Natural killer cell treated with Interleukin-12 subunit alpha and Interleukin-12 subunit beta and Interleukin-15 and Interleukin-18, amount 100 ng/mL, for 72 hours (primary cell): Measurements from ENCODE around the gene OR10Z1. TPM values are rescaled to one million over a fixed set of nuclear protein-coding genes. Genes with fewer than 3 reads are reported as not detected.

Experiments
- ATAC-seq, 2 donors: fragments of 150-1000 bp; cut with Tn5 transposase in 1 of 2; sonication (Bioruptor Pico), chemical (Tn5 transposase) in 1 of 2; 2 replicates each; pipeline ENCODE4 v1.10.0; 2021
- DNase-seq: peaks from one replicate; pipeline ENCODE4 v3.0.0; 2022; ENCODE audit warnings: low spot score
- H3K27ac Mint-ChIP-seq, 2 donors: 1 replicate in 1 of 2; 2 replicates in 1 of 2; pipeline ENCODE4 v1.8.0; 2022; ENCODE audit warnings: mixed read lengths in 2 of 2, mild to moderate bottlenecking in 1 of 2, moderate library complexity in 1 of 2
- H3K27me3 Mint-ChIP-seq, 2 donors: 1 replicate in 1 of 2; 2 replicates in 1 of 2; pipeline ENCODE4 v1.8.0; 2022; ENCODE audit warnings: mixed read lengths in 2 of 2
- H3K36me3 Mint-ChIP-seq: one replicate; pipeline ENCODE4 v1.8.0; 2022; ENCODE audit warnings: mixed read lengths
- H3K4me1 Mint-ChIP-seq, 2 donors: 1 replicate in 1 of 2; 2 replicates in 1 of 2; pipeline ENCODE4 v1.8.0; 2022; ENCODE audit warnings: low read depth in 2 of 2, mixed read lengths in 2 of 2, mild to moderate bottlenecking in 1 of 2
- H3K4me3 Mint-ChIP-seq: one replicate; pipeline ENCODE4 v1.8.0; 2022; ENCODE audit warnings: mixed read lengths
- H3K9me3 Mint-ChIP-seq: 2 replicates; pipeline ENCODE4 v1.8.0; 2022; ENCODE audit warnings: mixed read lengths
- total RNA-seq, 2 donors: library from RNA; stranded (reverse); gene quantifications; one replicate each; pipeline ENCODE4 v1.2.3, GENCODE V29; 2022

The OR10Z1 gene, protein sequence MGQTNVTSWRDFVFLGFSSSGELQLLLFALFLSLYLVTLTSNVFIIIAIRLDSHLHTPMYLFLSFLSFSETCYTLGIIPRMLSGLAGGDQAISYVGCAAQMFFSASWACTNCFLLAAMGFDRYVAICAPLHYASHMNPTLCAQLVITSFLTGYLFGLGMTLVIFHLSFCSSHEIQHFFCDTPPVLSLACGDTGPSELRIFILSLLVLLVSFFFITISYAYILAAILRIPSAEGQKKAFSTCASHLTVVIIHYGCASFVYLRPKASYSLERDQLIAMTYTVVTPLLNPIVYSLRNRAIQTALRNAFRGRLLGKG
- total RNA-seq, result not detected

DNA sequence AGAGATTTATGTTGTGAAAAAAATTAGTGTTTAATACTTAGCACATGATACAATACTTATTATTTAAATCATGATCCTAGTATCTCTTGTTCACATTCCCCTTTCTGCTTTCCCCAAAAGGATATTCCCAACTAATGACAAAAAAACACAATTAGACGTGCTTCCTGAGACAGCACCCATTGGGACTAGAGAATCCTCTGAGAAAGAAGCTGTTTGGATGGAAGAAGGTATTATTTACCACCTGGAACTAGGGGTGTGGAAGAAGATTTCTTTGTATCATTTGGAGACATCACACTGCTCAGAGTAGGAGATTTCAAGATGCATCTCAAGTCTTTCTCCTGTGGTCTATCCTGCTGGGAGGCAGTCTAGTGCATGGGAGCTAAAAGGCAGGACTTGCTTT is at the start of gene OR10Z1:
OR10Z1 (plus strand) TSS at position 301 of the 400 bp plus-strand sequence. CDS start 1,171 bp downstream, outside the sequence.
- no peaks in the 10 kb centered on the region for H3K36me3 Mint-ChIP-seq
- H3K4me1 Mint-ChIP-seq, result peaks cover 0 to 5% of the 10 kb centered on the region in 2 donors
- no peak within 1 kb of the TSS for H3K4me3 Mint-ChIP-seq
- DNase-seq (no peak), ATAC-seq (peak in 1 of 2 donors; percentile 32)
- H3K9me3 Mint-ChIP-seq, result no peaks in the 10 kb centered on the region
- H3K27me3 Mint-ChIP-seq, result peaks cover 10 to 12% of the 10 kb centered on the region in 2 donors
- H3K27ac Mint-ChIP-seq, result no peak within 1 kb of the TSS

DNA sequence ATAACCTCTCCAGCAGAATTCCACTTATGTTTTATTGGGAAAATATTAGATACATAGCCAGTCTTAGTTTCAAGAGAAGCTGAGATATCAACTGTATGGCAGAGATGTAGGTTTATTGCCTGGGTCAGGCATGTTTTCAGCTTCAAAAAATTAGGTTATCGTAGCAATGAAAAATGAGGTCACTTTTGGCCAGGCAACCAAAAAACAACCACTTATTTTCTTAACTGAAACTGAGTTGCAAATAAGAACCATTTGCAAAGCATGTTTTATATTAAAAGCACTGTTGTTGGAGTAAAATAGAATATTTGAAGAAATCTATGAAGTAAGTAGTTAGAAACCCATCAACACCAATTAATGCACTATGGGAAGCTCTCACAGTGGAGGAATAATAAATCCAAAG is 45.4 kb upstream of the OR10Z1 start:
- H3K4me1 Mint-ChIP-seq, result no peaks in the 10 kb centered on the region
- no peak overlapping the region for H3K4me3 Mint-ChIP-seq
- H3K27ac Mint-ChIP-seq, result no peak overlapping the region
- H3K27me3 Mint-ChIP-seq, result peaks cover 18 to 40% of the 10 kb centered on the region in 2 donors
- DNase-seq (no peak), ATAC-seq (no peak)
- no peaks in the 10 kb centered on the region for H3K36me3 Mint-ChIP-seq
- H3K9me3 Mint-ChIP-seq, result no peaks in the 10 kb centered on the region

DNA sequence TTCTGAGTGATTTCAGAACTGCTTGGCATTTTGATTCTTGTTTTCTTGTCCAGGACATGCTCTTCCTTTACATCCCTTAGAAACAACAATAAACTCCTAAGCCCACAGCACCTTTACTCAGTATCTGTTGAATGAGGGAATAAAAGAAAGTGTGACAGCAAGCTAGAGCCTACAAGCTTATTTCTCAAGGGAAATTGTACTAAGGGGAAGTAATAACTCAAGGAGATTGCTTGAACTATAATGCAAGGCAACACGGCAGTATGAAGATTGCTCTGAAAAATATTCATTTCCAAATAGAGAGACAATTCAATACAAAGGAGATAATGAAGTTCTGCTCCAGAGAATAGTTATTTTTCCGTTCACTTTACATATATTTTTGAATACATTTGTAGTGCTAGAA is 41.2 kb upstream of the OR10Z1 start:
- H3K27ac Mint-ChIP-seq, result no peak overlapping the region
- H3K27me3 Mint-ChIP-seq, result peaks cover 28 to 54% of the 10 kb centered on the region in 2 donors
- H3K4me1 Mint-ChIP-seq, result no peaks in the 10 kb centered on the region
- ATAC-seq (no peak), DNase-seq (no peak)
- no peak overlapping the region for H3K4me3 Mint-ChIP-seq
- H3K9me3 Mint-ChIP-seq, result no peaks in the 10 kb centered on the region
- H3K36me3 Mint-ChIP-seq, result no peaks in the 10 kb centered on the region

DNA sequence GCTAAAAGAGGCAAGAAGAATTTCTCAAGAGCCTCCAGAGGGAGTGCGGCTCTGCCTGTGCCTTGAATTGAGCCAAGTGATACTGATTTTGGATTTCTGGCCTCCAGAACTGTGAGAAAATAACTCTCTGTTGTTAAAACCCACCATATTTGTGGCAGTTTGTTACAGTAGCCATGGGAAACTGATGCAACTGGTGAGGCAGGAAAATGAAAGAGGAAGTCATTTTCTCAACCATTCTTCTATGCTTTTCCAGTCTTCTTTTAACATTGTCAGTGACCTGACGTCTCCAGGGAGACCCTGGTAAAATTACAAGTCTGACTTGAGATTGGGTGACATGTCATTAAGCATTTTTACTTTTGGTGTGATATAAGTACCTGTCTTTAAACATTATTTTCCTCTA is 40.5 kb upstream of the OR10Z1 start:
- Mint-ChIP-seq H3K27ac (no peak overlapping the region), H3K4me1 (no peaks in the 10 kb centered on the region), H3K4me3 (no peak overlapping the region), H3K9me3 (no peaks in the 10 kb centered on the region), H3K36me3 (no peaks in the 10 kb centered on the region), H3K27me3 (peaks cover 24 to 55% of the 10 kb centered on the region in 2 donors)
- ATAC-seq (no peak), DNase-seq (no peak)

DNA sequence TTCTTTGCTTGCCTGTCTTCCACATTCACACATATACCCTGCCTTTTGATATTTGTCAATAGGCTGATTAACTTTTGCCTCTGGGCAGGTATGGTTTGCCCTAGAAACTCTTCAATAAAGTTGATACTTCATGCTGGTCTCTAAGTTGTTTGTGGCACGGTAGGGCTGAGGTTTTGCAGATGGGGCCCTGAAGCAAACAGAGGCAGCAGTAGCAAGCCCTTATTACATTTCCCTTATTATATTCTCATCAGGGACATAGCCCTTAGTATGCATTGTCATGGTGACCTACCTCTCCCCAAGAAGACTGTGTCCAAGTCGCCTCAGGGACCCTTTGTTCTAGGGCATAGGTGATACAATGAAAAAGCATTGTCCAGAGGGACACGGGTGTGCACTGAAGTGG is 34.6 kb upstream of the OR10Z1 start, which contains the start of gene OR6P1:
OR6P1 (minus strand) TSS at position 101 of the 400 bp plus-strand sequence. CDS start 6,976 bp downstream, outside the sequence.
- Mint-ChIP-seq H3K36me3 (no peaks in the 10 kb centered on the region), H3K4me3 (no peak within 1 kb of the TSS), H3K4me1 (no peaks in the 10 kb centered on the region), H3K27me3 (peaks cover 47 to 56% of the 10 kb centered on the region in 2 donors), H3K9me3 (no peaks in the 10 kb centered on the region), H3K27ac (no peak within 1 kb of the TSS)
- DNase-seq (no peak), ATAC-seq (no peak)

DNA sequence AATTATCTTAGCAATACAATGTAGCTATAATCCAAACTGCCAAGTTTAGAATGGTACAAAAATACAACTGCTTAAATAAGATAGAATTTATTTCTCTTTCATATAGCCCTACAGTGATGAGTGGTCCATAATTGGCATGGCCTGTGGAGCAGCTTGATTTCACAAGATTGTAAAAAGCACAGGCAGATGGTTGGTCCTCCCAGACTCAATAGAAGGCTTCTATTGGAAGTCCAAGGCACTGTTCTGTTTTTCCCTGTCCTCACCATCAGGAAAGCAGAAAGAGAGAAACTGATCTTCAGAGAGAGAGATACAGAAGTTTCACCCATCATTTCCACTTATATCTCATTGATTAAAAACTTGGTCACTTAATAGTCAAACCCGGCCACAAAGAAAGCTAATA is 32.8 kb upstream of the OR10Z1 start:
- H3K9me3 Mint-ChIP-seq, result no peaks in the 10 kb centered on the region
- H3K4me3 Mint-ChIP-seq, result no peak overlapping the region
- no peaks in the 10 kb centered on the region for H3K4me1 Mint-ChIP-seq
- no peak for ATAC-seq
- no peak for DNase-seq
- peaks cover 44 to 47% of the 10 kb centered on the region in 2 donors for H3K27me3 Mint-ChIP-seq
- no peaks in the 10 kb centered on the region for H3K36me3 Mint-ChIP-seq
- no peak overlapping the region for H3K27ac Mint-ChIP-seq

DNA sequence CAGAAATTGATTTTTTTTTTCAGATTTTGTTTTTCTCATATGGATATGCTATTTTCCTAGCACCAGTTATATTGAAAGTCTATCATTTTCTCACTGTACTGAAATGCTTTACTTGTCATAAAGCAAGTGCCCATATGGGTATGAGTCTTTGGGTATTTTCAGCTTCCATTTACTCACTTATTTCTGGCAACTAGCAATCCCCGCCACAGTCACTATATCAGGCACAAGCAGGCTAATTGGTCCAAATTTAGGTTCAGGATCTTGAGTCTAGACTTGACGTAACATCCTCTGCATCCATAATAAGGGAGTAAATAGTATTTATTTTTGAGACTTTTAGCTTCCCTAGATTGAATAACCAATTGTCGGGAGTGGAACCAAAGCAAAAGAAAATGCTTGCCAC is 27.5 kb upstream of the OR10Z1 start:
- no peaks in the 10 kb centered on the region for H3K9me3 Mint-ChIP-seq
- DNase-seq (no peak), ATAC-seq (no peak)
- H3K36me3 Mint-ChIP-seq, result no peaks in the 10 kb centered on the region
- H3K4me1 Mint-ChIP-seq, result no peaks in the 10 kb centered on the region
- H3K4me3 Mint-ChIP-seq, result no peak overlapping the region
- H3K27me3 Mint-ChIP-seq, result peaks cover 21 to 31% of the 10 kb centered on the region in 2 donors
- no peak overlapping the region for H3K27ac Mint-ChIP-seq

DNA sequence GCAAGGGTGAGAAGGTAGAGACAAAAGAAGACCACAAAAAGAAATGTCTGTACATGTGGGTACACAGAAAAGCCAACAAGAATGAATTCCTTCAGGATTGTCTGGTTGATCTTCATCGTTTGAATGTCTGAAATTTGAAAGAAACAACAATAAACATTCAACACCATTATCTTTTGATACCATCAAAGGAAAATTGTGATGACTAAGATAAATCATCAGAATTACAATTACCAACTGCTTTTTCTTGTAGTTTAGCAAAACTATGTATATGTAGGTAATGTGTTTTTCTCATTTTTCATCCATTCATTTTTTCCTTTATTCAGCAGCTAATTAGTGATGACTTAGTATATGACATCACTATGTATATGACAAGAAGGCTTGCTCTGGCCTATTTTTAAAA is 25.3 kb upstream of the OR10Z1 start, which contains the start of gene OR10X1:
OR10X1 (minus strand) TSS at position 167 of the 400 bp plus-strand sequence; CDS start at position 167, 0 bp downstream.
- Mint-ChIP-seq H3K4me1 (no peaks in the 10 kb centered on the region), H3K9me3 (no peaks in the 10 kb centered on the region), H3K27ac (no peak within 1 kb of the TSS), H3K27me3 (peaks cover 19 to 26% of the 10 kb centered on the region in 2 donors), H3K4me3 (no peak within 1 kb of the TSS), H3K36me3 (no peaks in the 10 kb centered on the region)
- no peak for DNase-seq
- no peak for ATAC-seq

DNA sequence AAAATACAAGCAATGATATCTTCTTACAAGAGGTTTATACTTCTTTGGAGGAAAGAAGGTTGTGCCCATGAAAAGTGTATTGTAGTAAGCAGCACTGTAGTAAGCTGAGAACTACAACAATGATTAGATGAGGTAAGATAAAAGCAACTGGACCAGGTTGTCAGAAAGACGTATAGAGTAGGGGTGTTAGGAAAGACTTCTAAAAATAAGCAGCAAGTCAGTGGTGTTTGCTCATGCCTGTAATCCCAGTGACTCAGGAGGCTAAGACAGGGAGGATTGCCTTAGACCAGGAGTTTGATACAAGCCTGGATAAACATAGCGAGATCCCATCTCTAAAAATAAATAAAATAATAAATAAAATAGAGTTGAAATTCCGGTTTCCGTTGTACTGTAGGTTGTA is 21.1 kb upstream of the OR10Z1 start:
- H3K4me3 Mint-ChIP-seq, result no peak overlapping the region
- H3K27me3 Mint-ChIP-seq, result peaks cover 17 to 19% of the 10 kb centered on the region in 2 donors
- no peaks in the 10 kb centered on the region for H3K4me1 Mint-ChIP-seq
- DNase-seq, result no peak
- no peak overlapping the region for H3K27ac Mint-ChIP-seq
- H3K36me3 Mint-ChIP-seq, result peaks cover 4% of the 10 kb centered on the region
- peaks cover 5% of the 10 kb centered on the region for H3K9me3 Mint-ChIP-seq
- ATAC-seq, result no peak

DNA sequence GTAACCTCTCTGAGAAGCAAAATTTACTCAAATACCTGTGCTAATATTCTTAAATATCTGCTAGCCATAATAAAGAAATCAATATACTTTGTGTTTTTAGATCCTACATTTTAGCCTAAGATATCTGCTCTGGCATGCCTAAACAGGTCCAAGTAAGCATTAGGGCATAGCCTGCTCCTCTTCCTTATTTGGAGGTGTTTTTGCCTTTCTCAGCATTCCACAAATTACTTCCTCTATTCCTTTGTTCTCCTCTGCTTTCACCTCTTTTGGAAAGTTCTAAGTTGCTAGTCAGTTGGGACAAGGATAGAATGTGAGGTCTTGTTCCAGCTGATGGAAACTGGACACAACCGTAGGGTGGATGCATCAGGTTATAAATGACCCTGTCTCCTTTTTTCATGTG is 18.1 kb upstream of the OR10Z1 start:
- Mint-ChIP-seq H3K9me3 (peaks cover 7% of the 10 kb centered on the region), H3K4me1 (no peaks in the 10 kb centered on the region), H3K27me3 (peaks cover 14% of the 10 kb centered on the region in 2 donors), H3K36me3 (peaks cover 4% of the 10 kb centered on the region), H3K27ac (no peak overlapping the region), H3K4me3 (no peak overlapping the region)
- DNase-seq, result no peak
- no peak for ATAC-seq

DNA sequence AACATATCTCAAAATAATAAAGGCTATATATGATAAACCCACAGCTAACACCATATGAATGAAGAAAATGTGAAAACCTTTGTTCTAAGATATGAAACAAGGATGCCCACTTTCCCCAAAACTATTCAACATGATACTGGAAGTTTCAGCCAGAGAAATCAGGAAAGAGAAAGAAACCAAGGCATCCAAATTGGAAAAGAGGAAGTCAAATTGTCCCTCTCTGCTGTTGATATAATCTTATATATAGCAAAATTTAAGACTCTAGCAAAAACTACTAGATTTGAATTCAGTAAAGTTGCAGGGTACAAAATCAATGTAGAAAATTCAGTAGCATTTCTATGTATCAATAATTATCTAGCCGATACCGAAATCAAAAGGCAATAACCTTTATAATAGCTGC is 4.3 kb upstream of the OR10Z1 start:
- Mint-ChIP-seq H3K27ac (no peak overlapping the region), H3K4me3 (no peak overlapping the region), H3K36me3 (peaks cover 32% of the 10 kb centered on the region), H3K27me3 (peaks cover 21 to 22% of the 10 kb centered on the region in 2 donors), H3K9me3 (peaks cover 13% of the 10 kb centered on the region), H3K4me1 (peaks cover 0 to 5% of the 10 kb centered on the region in 2 donors)
- ATAC-seq (no peak), DNase-seq (no peak)

DNA sequence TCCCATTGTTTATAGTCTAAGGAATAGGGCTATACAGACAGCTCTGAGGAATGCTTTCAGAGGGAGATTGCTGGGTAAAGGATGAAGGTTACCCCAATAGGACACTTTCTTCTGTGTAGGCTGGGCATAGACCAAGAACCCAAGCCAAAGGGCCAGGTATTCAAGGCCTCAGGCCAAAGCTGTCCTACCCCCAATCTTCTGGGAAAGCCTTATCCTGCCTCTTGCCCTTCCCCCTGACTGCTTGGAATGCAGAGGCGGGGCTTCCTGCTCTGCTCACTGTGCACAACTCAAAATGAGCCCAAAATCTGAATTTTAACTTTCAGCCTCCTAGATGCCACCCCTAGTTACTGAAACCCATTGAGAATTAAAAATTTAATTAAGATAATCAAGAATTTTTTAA is 2.2 kb downstream of the OR10Z1 start:
- H3K4me1 Mint-ChIP-seq, result no peaks in the 10 kb centered on the region
- peaks cover 5 to 9% of the 10 kb centered on the region in 2 donors for H3K27me3 Mint-ChIP-seq

DNA sequence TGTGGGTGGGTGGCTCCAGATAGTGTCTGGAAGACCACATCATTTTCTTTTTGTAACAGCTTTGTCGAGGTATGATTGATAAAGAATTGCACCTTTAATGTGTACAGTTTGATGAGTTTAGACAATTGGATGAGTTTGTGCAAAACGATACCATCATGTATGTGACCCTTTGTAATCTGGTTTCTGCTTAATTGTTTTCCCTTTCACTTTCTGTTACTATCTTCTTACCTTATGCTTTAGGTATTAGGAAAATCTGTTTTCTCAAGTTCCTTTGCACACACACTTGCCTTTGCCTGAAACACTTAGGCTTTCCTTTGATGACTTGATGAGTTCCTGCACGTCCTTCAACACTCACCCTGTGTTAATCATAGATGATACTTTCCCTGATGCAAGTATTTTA is 6.8 kb downstream of the OR10Z1 start:
- no peak overlapping the region for H3K27ac Mint-ChIP-seq
- ATAC-seq (no peak), DNase-seq (no peak)
- no peaks in the 10 kb centered on the region for H3K36me3 Mint-ChIP-seq
- peaks cover 11 to 19% of the 10 kb centered on the region in 2 donors for H3K27me3 Mint-ChIP-seq
- no peaks in the 10 kb centered on the region for H3K9me3 Mint-ChIP-seq
- no peak overlapping the region for H3K4me3 Mint-ChIP-seq
- H3K4me1 Mint-ChIP-seq, result no peaks in the 10 kb centered on the region

More for the DNA sequence above, 2.2 kb downstream of the OR10Z1 start:
- Mint-ChIP-seq H3K36me3 (no peaks in the 10 kb centered on the region), H3K9me3 (no peaks in the 10 kb centered on the region), H3K27ac (no peak overlapping the region), H3K4me3 (no peak overlapping the region)
- ATAC-seq (no peak), DNase-seq (no peak)

DNA sequence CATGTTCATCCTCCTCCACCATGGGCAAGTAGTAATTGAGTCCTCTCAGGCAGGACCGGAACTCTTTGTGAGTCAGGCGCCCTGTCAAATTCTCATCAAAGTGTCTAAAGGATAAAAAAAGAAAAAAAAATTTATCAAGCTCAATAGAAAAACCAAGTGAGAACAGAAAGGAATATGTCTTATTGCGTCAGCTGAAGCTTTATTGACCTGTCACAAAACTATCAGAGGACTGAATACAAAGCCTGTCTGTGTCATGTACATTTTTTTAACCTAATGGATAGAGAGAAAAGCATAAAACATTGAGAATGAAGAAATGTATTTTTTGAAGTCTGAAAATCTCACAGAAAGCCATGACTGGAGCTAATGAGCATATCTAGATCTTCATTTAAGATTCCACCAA is 8.7 kb downstream of the OR10Z1 start:
- no peak for ATAC-seq
- Mint-ChIP-seq H3K36me3 (no peaks in the 10 kb centered on the region), H3K4me1 (no peaks in the 10 kb centered on the region), H3K27me3 (peaks cover 15 to 26% of the 10 kb centered on the region in 2 donors), H3K9me3 (no peaks in the 10 kb centered on the region), H3K27ac (no peak overlapping the region), H3K4me3 (no peak overlapping the region)
- no peak for DNase-seq
